Nephron (organoid): ENCODE data around the gene ARHGEF16.

Experiments
- H3K27ac Mint-ChIP-seq, 3 experiments: 2 replicates each; pipeline ENCODE4 v1.8.0; 2020; ENCODE audit warnings: mixed read lengths in 3 of 3, mild to moderate bottlenecking in 2 of 3, moderate library complexity in 1 of 3
- H3K27me3 Mint-ChIP-seq: 2 replicates; pipeline ENCODE4 v1.8.0; 2021; ENCODE audit warnings: low read depth, mild to moderate bottlenecking, moderate library complexity, mixed read lengths
- H3K36me3 Mint-ChIP-seq: 2 replicates; pipeline ENCODE4 v1.8.0; 2020; ENCODE audit warnings: low read depth, mixed read lengths
- H3K4me1 Mint-ChIP-seq: 2 replicates; pipeline ENCODE4 v1.8.0; 2020; ENCODE audit warnings: mixed read lengths
- H3K4me3 Mint-ChIP-seq, 3 experiments: 2 replicates each; pipeline ENCODE4 v1.8.0; 2020; ENCODE audit warnings: mild to moderate bottlenecking in 3 of 3, mixed read lengths in 3 of 3, moderate library complexity in 2 of 3
- H3K9me3 Mint-ChIP-seq: 2 replicates; pipeline ENCODE4 v1.8.0; 2020; ENCODE audit warnings: mixed read lengths
- CTCF ChIP-seq, 3 experiments: fragments of 200-600 bp; sonication (generic); IDR thresholded peaks; one replicate each; pipeline ENCODE4 v1.5.0; 2021; ENCODE audit warnings: antibody characterized with exemption in 3 of 3; ENCODE audit not compliant: unreplicated experiment in 3 of 3

Gene ARHGEF16

GRCh38 chr1:3461934-3462275 lies 7.4 kb downstream of the ARHGEF16 start:
- Mint-ChIP-seq H3K9me3 (no peaks in the 10 kb centered on the region), H3K36me3 (no peaks in the 10 kb centered on the region), H3K27ac (peak overlapping the region in 1 of 3 experiments; percentile 60), H3K27me3 (peaks cover 13% of the 10 kb centered on the region), H3K4me3 (no peak overlapping the region), H3K4me1 (peaks cover 43% of the 10 kb centered on the region)
- TF ChIP-seq CTCF (IDR thresholded peaks at IDR 0.05; ENCODE audit: unreplicated experiment in 3 of 3) = no peak

- H3K36me3 Mint-ChIP-seq = no peaks in the 10 kb centered on the region
- H3K27me3 Mint-ChIP-seq = peaks cover 8% of the 10 kb centered on the region
- H3K4me3 Mint-ChIP-seq = no peak overlapping the region
- peak overlapping the region in 1 of 3 experiments; percentile 60 for H3K27ac Mint-ChIP-seq
- H3K9me3 Mint-ChIP-seq = no peaks in the 10 kb centered on the region
- peaks cover 38% of the 10 kb centered on the region for H3K4me1 Mint-ChIP-seq
- no peak for TF ChIP-seq CTCF (IDR thresholded peaks at IDR 0.05; ENCODE audit: unreplicated experiment in 3 of 3)
Observed at GRCh38 chr1:3462356-3463012, 8.0 kb downstream of the ARHGEF16 start.

GRCh38 chr1:3463013-3463385 lies 8.5 kb downstream of the ARHGEF16 start:
- Mint-ChIP-seq H3K27me3 (peaks cover 3% of the 10 kb centered on the region), H3K4me3 (no peak overlapping the region), H3K4me1 (peaks cover 32% of the 10 kb centered on the region), H3K9me3 (no peaks in the 10 kb centered on the region), H3K27ac (no peak overlapping the region), H3K36me3 (no peaks in the 10 kb centered on the region)
- no peak for TF ChIP-seq CTCF (IDR thresholded peaks at IDR 0.05; ENCODE audit: unreplicated experiment in 3 of 3)

GRCh38 chr1:3463408-3463863 lies 9.0 kb downstream of the ARHGEF16 start:
- no peak for TF ChIP-seq CTCF (IDR thresholded peaks at IDR 0.05; ENCODE audit: unreplicated experiment in 3 of 3)
- H3K9me3 Mint-ChIP-seq = no peaks in the 10 kb centered on the region
- peaks cover 28% of the 10 kb centered on the region for H3K4me1 Mint-ChIP-seq
- H3K27me3 Mint-ChIP-seq = peaks cover 3% of the 10 kb centered on the region
- H3K4me3 Mint-ChIP-seq = no peak overlapping the region
- no peak overlapping the region for H3K27ac Mint-ChIP-seq
- H3K36me3 Mint-ChIP-seq = no peaks in the 10 kb centered on the region

- H3K4me3 Mint-ChIP-seq = no peak overlapping the region
- peaks cover 3% of the 10 kb centered on the region for H3K27me3 Mint-ChIP-seq
- no peaks in the 10 kb centered on the region for H3K36me3 Mint-ChIP-seq
- no peak overlapping the region for H3K27ac Mint-ChIP-seq
- no peak for TF ChIP-seq CTCF (IDR thresholded peaks at IDR 0.05; ENCODE audit: unreplicated experiment in 3 of 3)
- no peaks in the 10 kb centered on the region for H3K9me3 Mint-ChIP-seq
- H3K4me1 Mint-ChIP-seq = peaks cover 22% of the 10 kb centered on the region
Observed at GRCh38 chr1:3463891-3464648, 9.6 kb downstream of the ARHGEF16 start.

- H3K36me3 Mint-ChIP-seq = no peaks in the 10 kb centered on the region
Observed at GRCh38 chr1:3464649-3465025, 10.2 kb downstream of the ARHGEF16 start.

More at GRCh38 chr1:3464649-3465025, 10.2 kb downstream of the ARHGEF16 start:
- Mint-ChIP-seq H3K27me3 (peaks cover 3% of the 10 kb centered on the region), H3K4me1 (peaks cover 17% of the 10 kb centered on the region), H3K4me3 (no peak overlapping the region), H3K9me3 (no peaks in the 10 kb centered on the region), H3K27ac (no peak overlapping the region)
- TF ChIP-seq CTCF (IDR thresholded peaks at IDR 0.05; ENCODE audit: unreplicated experiment in 3 of 3) = no peak
